Calu3 (cell line): ENCODE data around the gene ADAM29. TPM values are rescaled to one million over a fixed set of nuclear protein-coding genes. Genes with fewer than 3 reads are reported as not detected.

ENCODE experiments used
- BruUV-seq: library from RNA; stranded (reverse); fragments of 400-500 nt; replicated peaks from 2 replicates; lab custom pipeline; 2021; lab: Mats Ljungman, UMichigan
- CTCF ChIA-PET: fragments of 300-600 bp; sonication (Branson Sonifier 250); formaldehyde crosslinking; loops from one replicate; lab custom pipeline; 2022; ENCODE audit warnings: antibody characterized with exemption; lab: Charles Lee
- DNase-seq: peaks from one replicate; pipeline ENCODE4 v3.0.0; 2022
- H3K27ac Mint-ChIP-seq: one replicate; pipeline ENCODE4 v1.8.0; 2022; ENCODE audit warnings: mixed read lengths; ENCODE audit not compliant: unreplicated experiment
- H3K27me3 Mint-ChIP-seq: one replicate; pipeline ENCODE4 v1.8.0; 2022; ENCODE audit warnings: mixed read lengths; ENCODE audit not compliant: unreplicated experiment
- H3K36me3 Mint-ChIP-seq: one replicate; pipeline ENCODE4 v1.8.0; 2022; ENCODE audit warnings: mild to moderate bottlenecking, moderate library complexity, mixed read lengths; ENCODE audit not compliant: insufficient read depth, unreplicated experiment
- H3K4me1 Mint-ChIP-seq: one replicate; pipeline ENCODE4 v1.8.0; 2022; ENCODE audit warnings: mild to moderate bottlenecking, low read depth, mixed read lengths; ENCODE audit not compliant: unreplicated experiment
- H3K4me3 Mint-ChIP-seq: one replicate; pipeline ENCODE4 v1.8.0; 2022; ENCODE audit warnings: mild to moderate bottlenecking, low read depth, moderate library complexity, mixed read lengths; ENCODE audit not compliant: unreplicated experiment
- H3K9me3 Mint-ChIP-seq: one replicate; pipeline ENCODE4 v1.8.0; 2022; ENCODE audit warnings: low read depth, mixed read lengths; ENCODE audit not compliant: unreplicated experiment
- CTCF ChIP-seq: fragments of 200-600 bp; IDR thresholded peaks from one replicate; pipeline ENCODE4 v1.8.0; 2022; ENCODE audit warnings: antibody characterized with exemption; ENCODE audit not compliant: unreplicated experiment
- intact Hi-C: fragments of 100-400 bp; cut with micrococcal nuclease; formaldehyde crosslinking; loops from one replicate; pipeline ENCODE4 v1.10.0; 2022; ENCODE audit not compliant: unreplicated experiment
- total RNA-seq: library from RNA; stranded (reverse); gene quantifications from 2 replicates; pipeline ENCODE4 v1.2.3, GENCODE V29; 2022

The ADAM29 gene
- total RNA-seq, 1 experiment from 2014 or later: not detected

- TF ChIP-seq CTCF: no peak
- H3K36me3 Mint-ChIP-seq: no peaks in the 10 kb centered on the region
- BruUV-seq: no TSS peak
- no peak overlapping the region for H3K27ac Mint-ChIP-seq
- no peak for DNase-seq
- no peaks in the 10 kb centered on the region for H3K9me3 Mint-ChIP-seq
- no peak overlapping the region for H3K4me3 Mint-ChIP-seq
- CTCF ChIA-PET: no interaction called here
- H3K4me1 Mint-ChIP-seq: no peaks in the 10 kb centered on the region
- intact Hi-C loops: no loop called here
- H3K27me3 Mint-ChIP-seq: no peaks in the 10 kb centered on the region
These were observed 21.8 kb downstream of the ADAM29 start for GRCh38 chr4:174940002-174940401.

GRCh38 chr4:174946246-174946645 is 28.1 kb downstream of the ADAM29 start:
- CTCF ChIA-PET: no interaction called here
- H3K4me1 Mint-ChIP-seq: no peaks in the 10 kb centered on the region
- H3K27me3 Mint-ChIP-seq: no peaks in the 10 kb centered on the region
- peaks cover 3% of the 10 kb centered on the region for H3K9me3 Mint-ChIP-seq
- H3K4me3 Mint-ChIP-seq: no peak overlapping the region
- intact Hi-C loops: no loop called here
- no TSS peak for BruUV-seq
- TF ChIP-seq CTCF: no peak
- H3K36me3 Mint-ChIP-seq: no peaks in the 10 kb centered on the region
- no peak for DNase-seq
- H3K27ac Mint-ChIP-seq: no peak overlapping the region

GRCh38 chr4:174948826-174949225 is 30.7 kb downstream of the ADAM29 start:
- Mint-ChIP-seq H3K4me3 (no peak overlapping the region), H3K27me3 (no peaks in the 10 kb centered on the region), H3K36me3 (no peaks in the 10 kb centered on the region), H3K9me3 (peaks cover 3% of the 10 kb centered on the region), H3K4me1 (no peaks in the 10 kb centered on the region), H3K27ac (no peak overlapping the region)
- intact Hi-C loops: no loop called here
- no TSS peak for BruUV-seq
- DNase-seq: no peak
- CTCF ChIA-PET: no interaction called here
- TF ChIP-seq CTCF: no peak

- no peak for TF ChIP-seq CTCF
- Mint-ChIP-seq H3K4me1 (no peaks in the 10 kb centered on the region), H3K4me3 (no peak overlapping the region), H3K36me3 (no peaks in the 10 kb centered on the region), H3K27me3 (no peaks in the 10 kb centered on the region), H3K9me3 (no peaks in the 10 kb centered on the region), H3K27ac (no peak overlapping the region)
- no peak for DNase-seq
- intact Hi-C loops: no loop called here
- CTCF ChIA-PET: no interaction called here
- no TSS peak for BruUV-seq
These were observed 54.8 kb downstream of the ADAM29 start for GRCh38 chr4:174972911-174973310.
